H4 (cell line): Measurements from ENCODE around the gene BSN. TPM values are rescaled to one million over a fixed set of nuclear protein-coding genes. Genes with fewer than 3 reads are reported as not detected.
A peak's percentile ranks its signal among the peaks of the same experiment; 100 is the strongest.

Experiments
- DNase-seq: peaks from one replicate; pipeline ENCODE4 v3.0.0-alpha.2; 2015; ENCODE audit warnings: low spot score
- total RNA-seq: library from RNA; depleted of rRNA; stranded (reverse); fragments of >200 nt; shearing (Covaris generic); gene quantifications from 2 replicates; pipeline ENCODE4 v1.2.3, GENCODE V29; 2014; rRNA removed

BSN gene
- 0.04 and 0.16 TPM in 2 replicates for total RNA-seq

- peak; percentile 62 for DNase-seq
Measured at GRCh38 chr3:49553692-49554632, at the start of gene BSN. Gene BSN, plus strand, starts transcription at chr3:49554477. Its CDS starts 126 bp downstream, at chr3:49554603.

GRCh38 chr3:49506906-49507305 is 47.4 kb upstream of the BSN start:
- no peak for DNase-seq

DNA sequence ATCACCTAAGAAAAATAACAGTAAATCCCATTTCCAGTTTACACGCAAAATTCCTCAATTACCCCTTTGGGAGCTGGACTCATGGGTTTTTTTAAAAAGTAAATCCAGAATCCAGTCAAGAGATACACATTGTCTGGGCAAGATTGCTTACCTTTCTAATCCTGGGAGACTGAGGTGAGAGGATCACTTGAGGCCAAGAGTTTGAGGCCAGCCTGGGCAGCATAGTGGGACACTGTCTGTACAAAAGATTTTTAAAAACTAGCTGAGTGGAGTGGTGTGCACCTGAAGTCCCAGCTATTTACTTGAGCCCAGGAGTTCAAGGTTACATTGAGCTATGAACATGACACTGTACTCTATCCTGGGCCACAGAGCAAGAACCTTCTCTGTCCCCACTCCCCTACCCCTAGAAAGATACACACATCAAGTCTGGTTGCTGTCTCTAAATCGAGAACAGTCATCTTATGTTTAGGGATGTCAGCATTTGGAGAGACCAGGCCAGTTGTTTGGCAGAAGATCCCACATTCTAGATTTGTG is 45.2 kb upstream of the BSN start:
- DNase-seq = no peak

- no peak for DNase-seq
Measured at GRCh38 chr3:49511639-49512038, 42.6 kb upstream of the BSN start.

DNA sequence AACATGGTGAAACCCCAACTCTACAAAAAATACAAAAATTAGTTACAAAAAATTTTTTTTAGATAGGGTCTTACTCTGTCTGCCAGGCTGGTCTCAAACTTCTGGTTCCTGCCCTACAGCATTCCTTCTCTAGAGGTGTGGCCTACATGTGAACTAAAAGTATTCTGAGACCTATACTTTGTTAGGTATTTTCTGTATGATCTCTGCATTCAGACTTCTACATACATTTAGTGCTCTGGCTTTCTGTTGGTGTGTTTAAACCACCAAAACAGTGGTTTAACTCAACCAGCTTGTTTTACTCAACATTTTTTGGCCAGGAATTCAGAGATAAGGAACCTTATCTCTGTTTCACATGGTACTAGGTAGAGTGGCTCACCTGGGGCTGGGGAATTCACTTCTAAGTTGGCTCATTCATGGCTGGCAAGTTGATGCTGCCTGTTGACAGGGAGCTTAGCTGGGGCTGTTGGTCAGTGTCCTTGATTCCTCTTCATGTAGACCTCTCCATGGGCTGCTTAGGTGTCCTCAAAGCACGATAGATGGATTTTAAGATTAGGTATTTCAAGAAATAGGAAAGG is 41.4 kb upstream of the BSN start:
- no peak for DNase-seq

DNA sequence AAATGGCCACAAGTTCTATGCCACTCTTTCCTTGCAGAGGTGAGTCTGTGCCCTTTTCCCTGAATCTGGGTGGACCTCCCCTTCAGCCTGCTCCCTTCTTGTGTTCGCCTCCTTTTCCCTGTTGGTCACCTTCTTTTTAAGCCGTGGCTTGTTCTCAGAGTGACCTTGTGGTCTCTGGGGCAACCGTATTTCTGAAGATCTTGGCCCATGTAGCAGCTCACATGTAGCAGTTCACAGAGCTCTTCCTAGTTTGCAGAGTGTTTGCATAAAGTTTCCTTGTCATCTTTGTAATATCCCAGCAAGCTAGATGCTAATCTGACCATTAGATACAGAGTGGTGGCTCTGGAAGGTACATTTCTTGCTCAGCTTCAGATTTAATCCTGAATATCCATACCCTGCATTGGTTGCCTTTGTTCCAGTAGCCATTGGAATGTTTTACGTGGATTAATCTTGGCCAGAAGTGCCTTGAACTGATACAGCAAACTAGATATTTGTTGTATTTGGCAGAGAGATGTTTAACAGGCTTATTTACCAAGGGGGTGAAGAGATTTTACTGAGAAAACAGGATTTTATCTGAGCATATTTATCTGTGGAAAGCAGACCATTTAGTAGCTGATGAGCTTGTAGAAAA is 40.7 kb upstream of the BSN start:
- no peak for DNase-seq

DNA sequence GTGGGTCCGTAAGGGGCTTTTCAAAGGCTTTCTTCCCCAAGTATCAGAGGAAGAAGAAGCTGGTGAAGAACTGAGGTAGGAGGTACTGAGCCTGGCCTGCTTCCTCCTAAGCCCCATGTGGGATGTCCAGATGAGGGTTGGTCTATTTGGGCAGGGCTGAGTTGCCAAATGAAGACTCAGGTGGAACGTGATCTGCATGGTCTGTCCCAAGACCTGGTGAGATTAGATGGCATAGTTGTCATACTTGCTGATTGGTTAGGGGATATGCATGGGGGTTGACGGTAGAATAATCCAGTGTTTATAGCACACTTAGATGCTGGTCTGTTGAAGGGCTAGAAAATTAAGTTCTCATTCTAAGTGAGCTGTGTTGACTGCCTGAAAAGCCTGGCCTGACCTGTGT is 36.3 kb upstream of the BSN start:
- no peak for DNase-seq

DNA sequence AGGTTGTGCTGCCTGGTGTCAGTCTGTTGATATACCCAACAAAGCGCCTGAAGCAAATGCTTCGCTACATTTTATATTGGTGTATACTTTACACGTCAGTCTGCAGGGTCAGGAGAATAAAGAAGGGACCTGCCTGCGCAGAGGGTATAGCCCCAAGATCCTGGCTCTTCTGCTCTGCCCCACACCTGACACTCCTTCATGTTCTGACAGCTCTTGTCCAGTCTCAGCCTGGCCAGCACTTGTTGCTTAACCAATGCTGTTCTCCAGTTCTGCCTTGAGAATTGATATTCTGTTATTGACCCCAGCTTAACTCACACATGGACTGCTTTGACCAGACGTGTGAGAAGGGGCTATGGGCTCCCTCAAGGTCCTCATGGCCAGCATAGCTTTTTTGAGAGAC is 35.8 kb upstream of the BSN start:
- no peak for DNase-seq

GRCh38 chr3:49519296-49519695 is 35.0 kb upstream of the BSN start:
- DNase-seq = no peak

DNA sequence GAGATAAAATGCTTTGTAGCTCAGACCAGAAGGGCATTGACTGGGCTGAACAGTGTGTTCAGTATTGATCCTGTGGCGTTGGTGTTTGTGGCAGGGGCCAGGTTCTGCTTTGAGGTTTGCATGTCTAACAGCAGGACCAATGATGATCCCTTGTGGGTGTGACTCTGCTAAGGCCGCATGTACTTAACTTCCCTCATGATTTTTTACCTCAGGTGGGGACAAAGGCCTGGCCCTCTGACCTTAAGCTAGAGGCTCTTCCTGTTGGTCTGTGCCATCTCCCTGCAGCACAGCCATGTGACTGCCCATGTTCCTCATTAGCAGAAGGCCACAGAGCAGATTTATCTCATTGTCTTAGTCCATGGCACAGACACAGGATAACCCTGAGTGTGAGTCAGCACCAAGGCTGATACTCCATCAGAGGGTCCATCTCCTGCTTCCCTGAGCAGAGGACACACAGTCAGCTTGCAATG is 34.3 kb upstream of the BSN start:
- no peak for DNase-seq

DNA sequence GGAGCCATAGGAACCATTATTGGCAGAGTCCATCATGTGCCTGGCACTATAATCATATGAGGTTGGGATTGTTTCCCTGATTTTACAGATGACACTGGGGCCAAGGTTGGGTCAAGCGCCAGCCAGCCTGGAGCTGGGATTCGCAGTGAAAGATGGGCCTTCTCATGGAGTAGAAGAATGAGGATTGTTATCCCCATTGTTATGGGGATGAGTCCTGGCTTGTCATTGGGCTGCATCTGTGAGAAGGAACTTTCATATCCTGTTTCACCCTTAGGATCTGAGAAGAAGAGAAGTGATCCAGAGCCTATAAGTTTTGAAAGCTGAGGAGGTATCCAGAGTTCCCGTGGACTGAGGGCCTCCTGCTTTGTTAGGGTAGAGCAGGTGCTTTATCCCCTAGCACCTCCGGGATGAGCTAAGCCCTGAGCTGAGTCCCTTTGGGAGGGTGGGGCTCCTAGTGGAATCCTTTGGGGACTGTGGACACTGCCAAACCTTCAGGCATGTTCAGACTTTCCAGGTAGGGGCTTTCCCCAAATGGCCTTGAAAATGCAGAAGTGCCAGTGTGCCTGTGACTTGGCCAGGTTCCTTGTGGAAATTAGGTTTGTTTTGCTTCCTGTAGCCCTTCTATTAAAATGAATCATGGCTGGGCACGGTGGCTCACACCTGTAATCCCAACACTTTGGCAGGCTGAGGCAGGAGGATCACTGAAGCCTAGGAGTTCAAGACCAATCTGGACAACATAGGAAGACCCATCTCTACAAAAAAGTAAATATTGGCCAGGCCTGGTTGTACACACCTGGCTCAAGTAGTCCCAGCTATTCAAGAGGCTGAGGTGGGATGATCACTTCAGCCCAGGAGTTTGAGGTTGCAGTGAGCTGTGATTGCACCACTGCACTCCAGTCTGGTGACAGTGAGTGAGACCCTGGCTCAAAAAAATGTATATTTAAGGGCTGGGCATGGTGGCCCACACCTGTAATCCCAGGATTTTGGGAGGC is 30.2 kb upstream of the BSN start:
- DNase-seq = no peak

GRCh38 chr3:49529567-49529966 is 24.7 kb upstream of the BSN start:
- no peak for DNase-seq

DNA sequence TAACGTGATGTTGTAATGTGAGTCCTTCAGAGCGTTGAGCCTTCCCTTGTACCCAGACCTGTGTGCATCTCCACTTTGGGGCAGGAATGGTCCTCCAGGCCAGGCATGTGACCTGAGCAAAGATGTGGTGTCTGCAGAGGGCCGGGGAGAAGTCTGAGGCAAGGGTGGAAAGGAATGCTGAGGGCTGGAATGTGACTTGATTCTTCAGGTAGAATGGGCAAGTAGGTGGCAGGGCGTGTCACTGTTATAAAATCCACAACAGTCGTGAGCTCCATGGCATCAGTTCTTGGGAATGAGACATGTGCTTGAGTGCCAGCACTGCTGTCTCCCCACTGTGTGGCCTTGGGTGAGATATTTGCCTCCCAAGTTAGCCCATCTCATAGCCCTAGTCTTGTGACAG is 24.0 kb upstream of the BSN start:
- DNase-seq = no peak

DNA sequence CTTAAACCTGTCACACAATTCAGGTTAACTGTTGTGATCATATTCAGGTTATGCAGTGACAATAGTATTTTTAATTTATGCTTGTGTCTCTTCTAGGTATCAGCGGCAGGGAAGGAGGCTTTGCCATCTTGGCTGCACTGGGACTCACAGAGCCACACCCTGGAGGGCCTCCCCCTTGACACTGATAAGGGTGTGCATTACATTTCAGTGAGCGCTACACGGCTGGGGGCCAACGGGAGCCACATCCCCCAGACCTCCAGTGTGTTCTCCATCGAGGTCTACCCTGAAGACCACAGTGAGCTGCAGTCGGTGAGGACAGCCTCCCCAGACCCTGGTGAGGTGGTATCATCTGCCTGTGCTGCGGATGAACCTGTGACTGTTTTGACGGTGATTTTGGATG is 23.6 kb upstream of the BSN start:
- DNase-seq = no peak

- no peak for DNase-seq
Measured at GRCh38 chr3:49531218-49531617, 23.1 kb upstream of the BSN start.

- DNase-seq = no peak
Measured at GRCh38 chr3:49531715-49532114, 22.6 kb upstream of the BSN start.

GRCh38 chr3:49533031-49533430 is 21.2 kb upstream of the BSN start:
- DNase-seq = no peak

GRCh38 chr3:49533786-49534519 is 20.3 kb upstream of the BSN start:
- DNase-seq = no peak

- no peak for DNase-seq
Measured at GRCh38 chr3:49534581-49535441, 19.5 kb upstream of the BSN start.
